ENCODE results near the gene PAWR. TPM values are rescaled to one million over a fixed set of nuclear protein-coding genes. Genes with fewer than 3 reads are reported as not detected.
"Not testable (repeated sequence)": the region's sequence is repeated elsewhere in the genome, so short reads cannot be mapped to it uniquely, and the experiment has no call there.

The PAWR gene
- total RNA-seq, 1 donor from 2014 or later, result 7.2 TPM

- ATAC-seq (ENCODE audit: poor library complexity) (no peak), DNase-seq (no peak)
- intact Hi-C loops (cut with DNase I), result no loop called here
Measured at GRCh38 chr12:79659961-79660431, 30.8 kb downstream of the PAWR start.

GRCh38 chr12:79658221-79658620 lies 32.5 kb downstream of the PAWR start:
- no peak for DNase-seq
- ATAC-seq (ENCODE audit: poor library complexity), result no peak
- intact Hi-C loops (cut with DNase I), result no loop called here

DNA sequence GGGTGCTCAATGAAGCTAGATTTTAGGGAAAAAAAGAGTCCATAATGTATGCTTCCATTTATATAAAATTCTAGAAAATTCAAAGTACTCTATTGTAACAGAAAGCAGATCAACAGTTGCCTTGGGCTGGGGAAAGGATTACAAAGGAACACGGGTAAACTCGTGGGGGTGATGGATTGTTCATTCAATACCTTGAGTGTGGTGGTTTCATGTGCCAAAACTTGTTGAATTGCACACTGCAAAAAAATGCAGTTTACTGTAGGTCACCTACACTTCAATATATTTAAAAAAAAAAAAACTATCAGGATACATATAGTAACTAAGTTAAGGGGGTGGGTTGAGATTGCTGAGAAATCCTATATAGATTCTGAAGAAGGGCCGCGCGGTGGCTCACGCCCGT lies 33.6 kb downstream of the PAWR start:
- DNase-seq, result no peak
- intact Hi-C loops (cut with DNase I), result no loop called here
- no peak for ATAC-seq (ENCODE audit: poor library complexity)

DNA sequence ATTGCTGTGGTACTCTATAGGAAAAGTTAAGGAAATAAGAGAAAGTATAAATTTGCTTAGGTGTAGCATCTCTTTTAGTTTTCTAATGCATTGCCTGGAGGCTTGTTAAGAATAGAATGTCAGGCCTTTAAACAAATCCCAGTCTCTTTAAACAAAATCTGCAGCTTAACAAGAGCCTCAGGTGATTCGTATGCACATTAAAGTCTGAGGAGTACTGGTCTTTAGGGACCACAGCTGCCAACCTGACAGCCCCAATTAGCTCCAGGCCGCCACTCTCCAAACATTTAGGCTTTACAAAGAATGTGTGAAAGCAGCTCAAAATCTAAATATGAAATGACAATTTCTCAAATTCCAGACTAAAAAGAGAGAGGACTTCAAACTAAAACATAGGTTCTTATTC lies 35.7 kb downstream of the PAWR start:
- no peak for DNase-seq
- ATAC-seq (ENCODE audit: poor library complexity), result no peak
- intact Hi-C loops (cut with DNase I), result no loop called here

- intact Hi-C loops (cut with DNase I), result no loop called here
Measured at GRCh38 chr12:79652521-79652920, 38.2 kb downstream of the PAWR start.

GRCh38 chr12:79650440-79650839 lies 40.3 kb downstream of the PAWR start:
- ATAC-seq (ENCODE audit: poor library complexity) (no peak), DNase-seq (no peak)
- intact Hi-C loops (cut with DNase I), result no loop called here

More at GRCh38 chr12:79652521-79652920, 38.2 kb downstream of the PAWR start:
- ATAC-seq (ENCODE audit: poor library complexity) (no peak), DNase-seq (no peak)

DNA sequence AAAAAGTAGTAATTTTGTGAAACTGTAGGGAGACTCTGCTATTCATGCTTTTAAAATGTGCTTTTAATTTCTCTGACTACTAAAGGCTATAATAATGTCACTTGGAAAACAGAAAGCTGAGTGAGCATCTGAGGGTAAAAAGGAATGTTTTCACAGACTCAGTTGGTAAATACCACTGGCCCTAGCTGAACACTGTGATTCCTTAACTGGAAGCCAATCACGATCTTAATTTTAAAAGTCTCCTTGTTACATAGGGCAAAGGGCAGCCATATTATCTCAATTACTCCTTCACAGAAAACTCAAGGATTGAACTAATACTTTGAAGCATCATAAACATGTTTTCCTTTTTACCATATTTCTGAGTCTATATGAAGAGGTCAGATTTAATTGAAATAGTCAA lies 41.9 kb downstream of the PAWR start:
- ATAC-seq (ENCODE audit: poor library complexity) (no peak), DNase-seq (no peak)
- intact Hi-C loops (cut with DNase I), result no loop called here

DNA sequence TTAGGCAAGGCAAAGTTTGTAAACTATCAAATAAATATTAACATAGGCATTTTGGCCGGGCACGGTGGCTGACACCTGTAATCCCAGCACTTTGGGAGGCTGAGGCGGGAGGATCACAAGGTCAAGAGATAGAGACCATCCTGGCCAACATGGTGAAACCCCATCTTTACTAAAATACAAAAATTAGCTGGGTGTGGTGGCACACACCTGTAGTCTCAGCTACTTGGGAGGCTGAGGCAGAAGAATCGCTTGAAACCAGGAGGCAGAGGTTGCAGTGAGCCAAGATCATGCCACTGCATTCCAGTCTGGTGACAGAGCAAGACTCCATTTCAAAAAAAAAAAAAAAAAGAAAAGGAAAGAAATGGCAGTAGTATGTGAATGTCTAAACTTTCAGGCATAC lies 43.9 kb downstream of the PAWR start:
- DNase-seq; intact Hi-C loops (cut with DNase I); ATAC-seq (ENCODE audit: poor library complexity): not testable (repeated sequence)

- no peak for ATAC-seq (ENCODE audit: poor library complexity)
- intact Hi-C loops (cut with DNase I), result no loop called here
Measured at GRCh38 chr12:79645235-79645630, 45.5 kb downstream of the PAWR start.

DNA sequence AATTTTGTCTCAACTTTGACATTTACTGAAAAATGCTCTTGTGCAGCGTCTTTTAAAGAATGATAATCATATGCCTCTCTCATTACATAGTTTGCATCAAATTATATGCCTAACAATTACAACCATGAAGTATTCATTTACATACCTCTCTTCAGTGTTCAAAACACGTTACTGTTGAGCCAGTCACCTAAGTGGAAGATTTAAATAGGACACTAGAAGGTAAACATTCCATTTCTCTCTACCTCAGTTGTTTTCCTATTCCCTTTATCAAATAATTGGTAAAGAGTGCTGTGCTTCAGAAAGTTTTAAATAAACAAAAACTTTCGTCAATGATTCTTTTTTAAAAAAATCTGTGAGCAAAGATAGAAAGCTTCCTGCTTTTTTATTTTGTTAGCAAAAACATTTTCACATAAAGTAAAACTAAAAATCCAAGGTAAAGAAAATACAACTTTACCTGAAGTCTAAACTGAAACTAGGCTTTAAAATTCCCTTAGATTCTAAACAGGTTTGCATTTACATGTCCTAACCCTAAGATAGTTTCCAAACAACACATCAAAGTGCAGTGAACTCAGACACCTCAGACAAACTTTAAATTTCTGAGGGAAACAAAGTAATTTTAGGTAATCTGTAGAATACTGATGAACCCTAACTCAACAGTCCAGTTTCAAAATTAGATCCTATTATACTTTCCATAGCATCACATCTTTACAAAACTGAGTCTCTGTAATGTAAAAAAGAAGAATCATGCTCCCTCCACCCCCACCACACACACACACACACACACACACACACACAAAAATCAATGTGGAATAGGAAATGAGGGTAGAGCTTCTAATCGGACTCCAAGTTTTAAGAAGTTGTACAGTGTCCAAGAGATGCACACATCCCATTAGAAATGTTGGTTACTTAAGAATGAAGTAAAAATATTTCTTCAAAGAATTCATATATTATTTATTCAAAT lies 46.2 kb downstream of the PAWR start:
- no peak for DNase-seq
- intact Hi-C loops (cut with DNase I), result no loop called here
- ATAC-seq (ENCODE audit: poor library complexity), result no peak

More at GRCh38 chr12:79645235-79645630, 45.5 kb downstream of the PAWR start:
- DNase-seq, result no peak

- DNase-seq (no peak), ATAC-seq (ENCODE audit: poor library complexity) (no peak)
- intact Hi-C loops (cut with DNase I), result no loop called here
Measured at GRCh38 chr12:79643821-79644220, 46.9 kb downstream of the PAWR start.

DNA sequence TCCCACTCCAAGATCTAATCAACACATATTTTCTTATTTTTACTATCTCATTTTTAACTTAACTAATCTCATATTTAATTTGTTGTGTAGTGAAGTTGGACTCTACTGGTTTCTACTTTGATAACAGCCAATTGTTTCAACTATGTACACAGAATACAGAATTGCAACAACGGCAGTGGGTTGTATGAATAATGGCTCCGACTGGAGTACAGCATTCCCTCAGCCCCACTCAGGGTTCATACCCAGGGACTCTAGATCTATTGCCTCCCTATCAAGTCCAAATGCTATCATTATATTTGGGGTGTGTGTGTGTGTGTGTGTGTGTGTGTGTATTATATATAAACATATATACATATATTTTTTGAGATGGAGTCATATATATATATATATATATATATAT lies 52.3 kb downstream of the PAWR start:
- ATAC-seq (ENCODE audit: poor library complexity), result no peak
- intact Hi-C loops (cut with DNase I), result no loop called here
- DNase-seq, result no peak

- intact Hi-C loops (cut with DNase I), result no loop called here
- DNase-seq, result no peak
- ATAC-seq (ENCODE audit: poor library complexity), result no peak
Measured at GRCh38 chr12:79637093-79637492, 53.7 kb downstream of the PAWR start.

GRCh38 chr12:79635676-79636075 lies 55.1 kb downstream of the PAWR start:
- no peak for ATAC-seq (ENCODE audit: poor library complexity)
- DNase-seq, result no peak
- intact Hi-C loops (cut with DNase I), result no loop called here

DNA sequence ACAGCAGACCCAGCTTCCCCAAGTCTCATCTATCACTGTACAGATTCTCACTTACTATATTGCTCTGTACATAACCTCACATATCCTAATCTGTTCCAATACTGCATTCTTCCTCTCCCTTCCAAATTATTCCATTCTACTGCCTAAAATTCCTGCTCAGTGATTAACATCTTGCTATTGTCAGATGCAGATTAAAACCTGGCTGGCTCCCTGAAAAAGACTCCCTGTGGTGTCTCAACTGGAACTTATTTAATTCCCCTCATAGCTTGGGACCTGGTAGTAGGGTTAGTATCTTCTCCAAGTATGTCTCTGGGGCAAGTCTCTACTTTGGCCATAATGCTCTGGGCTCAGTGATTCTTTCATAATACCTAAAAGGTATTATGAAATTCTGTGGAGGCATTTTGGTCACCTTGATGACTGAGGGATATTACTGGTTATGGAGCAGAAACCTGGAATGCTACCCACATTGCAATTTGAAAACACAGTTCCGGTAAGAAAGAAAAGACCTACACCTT lies 55.8 kb downstream of the PAWR start:
- no peak for ATAC-seq (ENCODE audit: poor library complexity)
- no peak for DNase-seq
- intact Hi-C loops (cut with DNase I), result no loop called here

DNA sequence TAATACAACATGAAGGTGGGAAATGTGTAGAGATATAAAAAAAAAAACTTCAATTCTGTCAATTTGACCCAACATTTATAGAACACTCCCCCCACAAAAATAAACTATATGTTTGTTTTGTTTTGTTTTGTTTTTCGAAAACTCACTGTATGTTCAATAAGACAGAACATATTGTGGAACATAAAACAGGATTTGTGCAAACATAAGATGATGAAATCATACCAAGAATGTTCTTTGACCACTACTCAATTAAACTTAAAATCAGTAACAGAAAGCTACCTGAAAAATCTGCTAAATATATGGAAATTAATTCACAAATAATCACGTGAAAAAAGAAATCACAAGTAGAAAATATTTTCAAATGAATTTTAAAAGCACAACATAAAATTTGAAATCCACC lies 61.2 kb downstream of the PAWR start:
- ATAC-seq (ENCODE audit: poor library complexity), result no peak
- intact Hi-C loops (cut with DNase I), result no loop called here
- no peak for DNase-seq

DNA sequence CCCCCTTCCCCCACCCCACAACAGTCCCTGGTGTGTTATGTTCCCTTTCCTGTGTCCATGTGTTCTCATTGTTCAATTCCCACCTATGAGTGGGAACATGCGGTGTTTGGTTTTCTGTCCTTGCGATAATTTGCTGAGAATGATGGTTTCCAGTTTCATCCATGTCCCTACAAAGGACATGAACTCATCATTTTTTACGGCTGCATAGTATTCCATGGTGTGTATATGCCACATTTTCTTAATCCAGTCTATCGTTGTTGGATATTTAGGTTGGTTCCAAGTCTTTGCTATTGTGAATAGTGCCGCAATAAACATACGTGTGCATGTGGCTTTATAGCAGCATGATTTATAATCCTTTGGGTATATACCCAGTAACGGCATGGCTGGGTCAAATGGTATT lies 64.0 kb downstream of the PAWR start:
- ATAC-seq (ENCODE audit: poor library complexity); DNase-seq; intact Hi-C loops (cut with DNase I): not testable (repeated sequence)

DNA sequence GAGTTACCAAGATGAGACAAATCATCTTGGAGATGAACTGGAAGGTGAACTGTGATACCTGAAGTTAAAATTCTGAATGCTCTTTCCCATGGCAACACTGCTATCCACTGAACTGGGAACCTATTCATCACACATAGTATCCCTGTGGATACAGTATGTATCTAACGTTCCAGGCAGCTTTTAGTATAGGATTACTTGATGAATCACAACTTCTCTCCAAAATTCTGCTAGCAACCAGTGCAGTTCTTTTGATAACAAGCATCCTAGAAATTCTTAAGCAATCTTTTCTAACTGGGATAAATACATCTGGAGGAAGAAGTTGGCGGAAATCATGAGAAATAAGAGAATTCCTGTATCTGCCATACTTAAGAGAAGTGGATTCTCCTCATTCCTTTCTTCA lies 66.4 kb downstream of the PAWR start:
- intact Hi-C loops (cut with DNase I), result no loop called here
- no peak for DNase-seq
- no peak for ATAC-seq (ENCODE audit: poor library complexity)

DNA sequence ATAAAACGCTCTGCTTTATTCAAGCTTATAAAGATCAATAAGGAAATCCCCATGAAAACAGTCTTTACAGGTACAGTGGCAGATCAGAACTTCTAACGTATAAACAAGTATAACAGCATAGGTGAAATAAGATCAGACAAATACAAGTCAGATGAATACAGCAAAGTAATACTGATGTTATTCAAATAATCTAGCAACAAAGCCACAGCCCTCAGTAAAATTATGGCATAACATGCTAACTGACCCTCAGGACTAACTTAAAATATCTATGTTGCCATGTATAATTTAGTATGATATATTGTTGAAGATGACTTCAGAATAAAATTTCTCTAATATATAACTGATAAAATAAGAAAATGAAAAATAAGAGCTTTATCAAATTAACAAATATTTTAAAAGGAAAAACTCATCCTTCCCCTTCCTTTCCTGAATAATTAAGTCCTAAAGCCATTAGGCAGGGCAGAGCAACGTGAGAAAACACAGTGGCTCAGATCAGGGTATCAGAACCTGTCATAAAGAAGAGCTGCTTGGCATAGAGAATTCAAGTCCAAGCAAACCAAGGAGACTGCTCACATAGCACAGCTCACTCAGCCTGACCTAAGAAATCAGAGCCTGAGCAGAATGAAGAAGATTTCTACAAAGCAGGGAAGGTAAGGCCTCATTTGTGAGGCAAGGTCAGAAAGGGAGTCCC lies 70.7 kb downstream of the PAWR start:
- intact Hi-C loops (cut with DNase I), result no loop called here
- ATAC-seq (ENCODE audit: poor library complexity) (no peak), DNase-seq (no peak)
